SKM-1 treated with dmso at 0.1 percent for 144 hours (cell line): Measurements from ENCODE around the gene ADARB2.
"Not testable (repeated sequence)": the region's sequence is repeated elsewhere in the genome, so short reads cannot be mapped to it uniquely, and the experiment has no call there.

Experiments used
- DNase-seq: peaks from one replicate; lab custom pipeline; 2025; ENCODE audit not compliant: unreplicated experiment; lab: John Stamatoyannopoulos, UW

The ADARB2 gene

GRCh38 chr10:1169186-1169885, 568.0 kb downstream of the ADARB2 start:
- DNase-seq: no peak

GRCh38 chr10:1168763-1169162, 568.6 kb downstream of the ADARB2 start:
- DNase-seq: no peak

GRCh38 chr10:1166828-1167275, 570.5 kb downstream of the ADARB2 start:
- no peak for DNase-seq

GRCh38 chr10:1166101-1166827, 571.1 kb downstream of the ADARB2 start:
- no peak for DNase-seq

GRCh38 chr10:1163831-1164230, 573.5 kb downstream of the ADARB2 start:
- no peak for DNase-seq

GRCh38 chr10:1163204-1163660, 574.1 kb downstream of the ADARB2 start:
- no peak for DNase-seq

- no peak for DNase-seq
Measured at GRCh38 chr10:1162481-1163203, 574.7 kb downstream of the ADARB2 start.

GRCh38 chr10:1161315-1161673, 576.0 kb downstream of the ADARB2 start:
- DNase-seq: not testable (repeated sequence)

GRCh38 chr10:1160561-1161314, 576.6 kb downstream of the ADARB2 start:
- DNase-seq: no peak

GRCh38 chr10:1159131-1160061, 577.9 kb downstream of the ADARB2 start:
- DNase-seq: no peak

GRCh38 chr10:1158536-1158935, 578.8 kb downstream of the ADARB2 start:
- not testable (repeated sequence) for DNase-seq

GRCh38 chr10:1158066-1158465, 579.3 kb downstream of the ADARB2 start:
- no peak for DNase-seq

GRCh38 chr10:1157615-1157933, 579.8 kb downstream of the ADARB2 start:
- DNase-seq: no peak

- DNase-seq: no peak
Measured at GRCh38 chr10:1156921-1157614, 580.3 kb downstream of the ADARB2 start.

- DNase-seq: no peak
Measured at GRCh38 chr10:1156616-1156886, 580.8 kb downstream of the ADARB2 start.

- DNase-seq: no peak
Measured at GRCh38 chr10:1155791-1156615, 581.3 kb downstream of the ADARB2 start.

- no peak for DNase-seq
Measured at GRCh38 chr10:1154531-1155295, 582.6 kb downstream of the ADARB2 start.

GRCh38 chr10:1153805-1154351, 583.4 kb downstream of the ADARB2 start:
- no peak for DNase-seq
